GM10847 (cell line): Measurements from ENCODE around the gene ESRRB.

Experiments
- POLR2A ChIP-seq: IDR thresholded peaks from 2 replicates; pipeline ENCODE4 v1.6.1; 2011; ENCODE audit not compliant: insufficient read length; ENCODE audit errors: extremely low read depth

ESRRB gene

GRCh38 chr14:76346391-76347160, 29.4 kb upstream of the ESRRB start:
- no peak for TF ChIP-seq POLR2A

DNA sequence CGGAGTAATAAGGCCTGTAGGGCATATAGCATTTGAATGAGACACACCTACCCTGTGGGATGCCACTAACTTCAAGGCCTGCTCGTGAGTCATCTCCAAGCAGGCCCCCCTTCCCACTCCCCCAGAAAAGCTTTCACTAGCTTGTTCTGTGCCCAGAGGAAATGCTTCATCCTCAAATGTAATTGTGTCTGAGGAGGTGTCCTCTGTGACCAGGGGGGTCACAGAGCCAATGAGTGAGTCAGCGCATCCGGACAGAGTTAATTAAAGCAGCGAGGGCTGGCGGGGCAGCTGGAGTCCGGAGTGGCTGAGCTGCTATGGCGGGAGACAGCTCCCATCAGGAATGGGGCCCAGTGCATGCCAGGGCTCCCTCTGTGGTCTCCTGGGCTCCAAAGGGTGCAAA, 27.0 kb upstream of the ESRRB start:
- no peak for TF ChIP-seq POLR2A

DNA sequence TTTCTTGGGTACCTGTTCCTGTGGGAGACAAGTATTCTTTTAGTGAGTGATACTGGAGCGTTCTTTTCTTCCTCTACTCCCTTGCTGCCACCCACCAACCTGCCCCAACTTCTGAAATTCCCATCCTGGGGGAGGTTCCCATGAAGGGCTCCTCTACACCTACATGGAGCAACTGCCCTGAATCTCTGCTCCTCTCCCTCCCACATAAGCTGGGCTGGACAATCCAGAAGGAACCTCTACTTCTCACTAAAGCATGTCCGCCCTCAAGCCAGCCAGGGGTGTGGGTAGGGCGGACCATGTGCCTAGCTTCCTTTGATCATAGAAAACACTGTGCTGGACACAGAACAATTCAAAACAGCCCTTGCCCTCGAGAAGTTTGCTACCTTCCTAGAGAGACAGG, 25.9 kb upstream of the ESRRB start:
- no peak for TF ChIP-seq POLR2A

DNA sequence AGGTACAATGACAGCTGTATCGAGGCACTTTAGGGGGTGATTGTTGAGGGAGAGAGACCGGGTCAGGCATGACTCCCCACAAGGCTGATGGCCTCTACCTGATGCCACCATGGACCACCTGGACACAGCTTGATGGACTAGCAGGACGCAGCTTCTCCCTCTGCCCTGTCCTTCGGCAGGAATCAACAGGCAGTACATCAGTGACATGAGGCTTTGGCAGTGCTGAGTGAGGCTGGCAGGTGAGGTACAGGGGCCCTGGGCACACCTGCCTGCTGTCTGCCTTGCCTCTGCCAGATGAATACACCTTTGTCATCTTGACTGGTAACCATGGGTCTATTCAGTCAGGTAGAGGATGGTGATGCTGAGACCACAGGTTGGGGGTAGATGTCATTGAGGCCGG, 25.3 kb upstream of the ESRRB start:
- TF ChIP-seq POLR2A: no peak

GRCh38 chr14:76351941-76352340, 24.0 kb upstream of the ESRRB start:
- TF ChIP-seq POLR2A: no peak

- no peak for TF ChIP-seq POLR2A
These were observed 23.2 kb upstream of the ESRRB start for GRCh38 chr14:76352639-76353281.

GRCh38 chr14:76354310-76354709, 21.6 kb upstream of the ESRRB start:
- no peak for TF ChIP-seq POLR2A

- no peak for TF ChIP-seq POLR2A
These were observed 20.2 kb upstream of the ESRRB start for GRCh38 chr14:76355771-76356170.

GRCh38 chr14:76371066-76371465, 4.9 kb upstream of the ESRRB start:
- TF ChIP-seq POLR2A: no peak

DNA sequence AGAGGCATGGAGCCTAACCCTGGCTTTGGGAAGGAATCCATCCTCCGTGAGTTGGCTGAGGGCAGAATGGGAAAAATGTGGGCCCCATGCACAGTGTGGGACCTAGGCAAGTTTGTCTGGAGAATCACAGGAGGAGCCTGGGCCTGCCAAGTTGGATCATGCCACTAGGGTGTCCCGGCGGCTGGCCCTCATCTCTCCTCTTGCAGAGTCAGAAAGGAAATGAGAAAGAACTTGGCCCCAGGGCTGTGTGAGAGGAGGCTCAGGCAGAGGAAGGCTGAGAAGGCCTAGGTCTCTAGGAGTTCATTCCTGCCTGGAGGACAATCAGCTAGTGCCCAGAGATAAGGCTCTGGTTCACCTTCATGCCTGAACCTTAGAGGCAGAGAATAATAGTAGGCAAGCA, 2.5 kb upstream of the ESRRB start:
- no peak for TF ChIP-seq POLR2A

- no peak for TF ChIP-seq POLR2A
These were observed 453 bp upstream of the ESRRB start for GRCh38 chr14:76375484-76375883.

DNA sequence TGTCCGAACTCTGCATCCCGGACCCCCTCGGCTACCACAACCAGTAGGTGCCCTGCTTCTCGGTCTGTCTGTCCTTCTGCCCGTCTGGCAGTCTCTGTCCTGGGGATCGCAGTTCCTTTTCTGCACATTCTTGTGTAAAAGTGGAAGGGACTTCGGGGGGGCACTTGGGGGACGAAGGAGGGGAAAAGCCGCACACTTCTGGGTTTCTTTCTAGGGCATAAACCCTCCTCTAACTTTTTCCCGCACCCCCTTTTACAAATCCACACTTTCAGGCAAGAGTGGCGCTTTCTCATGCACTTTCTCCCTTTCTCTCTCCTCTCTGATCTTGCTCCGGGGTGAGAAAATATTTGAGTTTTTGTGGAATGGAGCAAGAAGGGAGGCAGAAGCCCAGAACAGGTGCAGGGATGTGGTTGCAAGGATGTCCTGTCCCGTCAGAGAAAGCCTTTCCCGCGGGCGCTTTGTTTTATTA, 506 bp downstream of the ESRRB start:
- no peak for TF ChIP-seq POLR2A

GRCh38 chr14:76376878-76377734, 1.2 kb downstream of the ESRRB start:
- TF ChIP-seq POLR2A: no peak

DNA sequence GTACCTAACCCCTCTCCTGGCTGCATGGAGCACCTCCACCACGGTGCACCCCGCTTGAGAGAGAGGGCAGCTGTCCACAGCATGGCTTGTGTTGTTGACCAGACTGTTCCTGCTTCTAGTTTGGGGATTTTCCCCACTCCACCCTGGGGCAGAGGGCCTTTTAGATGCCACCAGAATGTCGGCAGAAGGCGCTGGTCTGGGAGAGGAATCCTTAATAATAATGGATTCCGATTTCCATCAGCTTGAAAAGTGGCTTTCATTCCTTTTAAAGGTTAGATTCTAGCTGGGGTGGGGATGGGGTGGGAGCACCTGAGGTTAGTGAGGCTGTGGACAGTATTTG, 1.8 kb downstream of the ESRRB start:
- TF ChIP-seq POLR2A: no peak

DNA sequence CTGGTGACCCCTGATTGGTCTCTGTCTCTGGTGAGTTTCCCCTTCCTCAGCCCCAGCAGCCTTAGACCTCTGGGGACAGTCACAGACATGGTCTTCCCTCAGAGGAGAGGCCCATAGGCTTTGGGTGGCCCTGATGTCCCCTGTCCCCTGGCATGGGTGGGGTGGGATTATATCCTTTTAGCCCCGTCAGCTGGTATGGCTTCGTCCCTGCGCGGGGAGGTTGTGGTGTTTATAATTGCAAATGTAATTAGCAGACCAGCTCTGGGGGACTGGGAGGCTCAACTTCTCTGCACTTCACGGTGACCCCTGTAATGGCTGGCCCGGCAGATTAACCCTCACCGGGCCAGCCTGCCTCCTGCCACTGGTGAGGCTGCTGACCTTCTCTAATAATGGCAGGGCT, 5.1 kb downstream of the ESRRB start:
- TF ChIP-seq POLR2A: no peak
